ENCODE results near the gene C3orf22. TPM values are rescaled to one million over a fixed set of nuclear protein-coding genes. Genes with fewer than 3 reads are reported as not detected.
"Not testable (repeated sequence)": the region's sequence is repeated elsewhere in the genome, so short reads cannot be mapped to it uniquely, and the experiment has no call there.

The C3orf22 gene, protein sequence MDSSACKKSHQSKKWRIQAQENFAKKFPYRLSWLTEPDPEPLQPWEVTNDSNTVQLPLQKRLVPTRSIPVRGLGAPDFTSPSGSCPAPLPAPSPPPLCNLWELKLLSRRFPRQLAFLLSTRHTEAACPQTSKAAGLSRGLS
- not detected in 2 replicates for total RNA-seq

DNA sequence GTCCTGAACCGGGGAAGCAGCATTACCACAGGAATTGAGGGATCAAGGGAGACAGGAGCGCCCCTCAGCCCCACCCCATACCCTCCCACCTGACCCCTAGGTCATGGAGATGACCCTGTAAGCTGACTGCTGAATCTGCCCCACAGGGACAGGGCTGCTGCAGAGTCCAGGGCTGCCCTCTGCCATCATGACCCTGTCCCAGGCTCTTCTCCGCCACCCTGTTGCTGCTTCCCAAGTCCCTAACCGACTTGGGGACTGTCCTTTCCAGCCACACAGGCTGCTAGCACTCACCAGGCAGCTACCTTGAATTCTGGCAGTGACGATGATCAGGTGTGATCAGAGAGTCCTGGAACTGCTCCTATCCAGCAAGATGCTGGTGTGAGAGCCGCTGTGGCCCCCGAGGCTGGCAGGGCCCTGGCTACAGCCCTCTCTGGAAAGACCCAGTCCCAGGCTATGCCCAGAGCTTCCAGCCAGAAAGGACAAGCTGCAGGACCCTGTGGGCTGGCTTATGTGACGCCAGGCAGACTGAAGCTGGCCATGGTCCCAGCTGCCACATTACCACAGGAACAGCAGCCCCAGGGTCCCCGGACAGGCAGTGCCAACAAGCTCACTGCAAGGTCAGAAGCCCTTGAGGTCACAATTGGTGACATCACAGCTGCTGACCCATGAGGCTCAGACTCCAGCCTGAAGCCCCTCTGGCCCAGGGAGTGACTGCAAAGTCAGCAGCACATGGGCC lies at the start of gene C3orf22:
TSS of gene C3orf22 (minus strand) at position 597 of the 736 bp plus-strand sequence. CDS start 5,542 bp downstream, outside the sequence.
- intact Hi-C loops (cut with micrococcal nuclease), result no loop called here
- Mint-ChIP-seq H3K4me1 (ENCODE audit: low read depth) (no peaks in the 10 kb centered on the region), H3K4me3 (ENCODE audit: low read depth) (no peak within 1 kb of the TSS), H3K27ac (no peak within 1 kb of the TSS), H3K36me3 (ENCODE audit: low read depth) (no peaks in the 10 kb centered on the region), H3K9me3 (no peaks in the 10 kb centered on the region), H3K27me3 (ENCODE audit: low read depth) (peaks cover 8% of the 10 kb centered on the region)
- DNase-seq (ENCODE audit: low spot score), result no peak

DNA sequence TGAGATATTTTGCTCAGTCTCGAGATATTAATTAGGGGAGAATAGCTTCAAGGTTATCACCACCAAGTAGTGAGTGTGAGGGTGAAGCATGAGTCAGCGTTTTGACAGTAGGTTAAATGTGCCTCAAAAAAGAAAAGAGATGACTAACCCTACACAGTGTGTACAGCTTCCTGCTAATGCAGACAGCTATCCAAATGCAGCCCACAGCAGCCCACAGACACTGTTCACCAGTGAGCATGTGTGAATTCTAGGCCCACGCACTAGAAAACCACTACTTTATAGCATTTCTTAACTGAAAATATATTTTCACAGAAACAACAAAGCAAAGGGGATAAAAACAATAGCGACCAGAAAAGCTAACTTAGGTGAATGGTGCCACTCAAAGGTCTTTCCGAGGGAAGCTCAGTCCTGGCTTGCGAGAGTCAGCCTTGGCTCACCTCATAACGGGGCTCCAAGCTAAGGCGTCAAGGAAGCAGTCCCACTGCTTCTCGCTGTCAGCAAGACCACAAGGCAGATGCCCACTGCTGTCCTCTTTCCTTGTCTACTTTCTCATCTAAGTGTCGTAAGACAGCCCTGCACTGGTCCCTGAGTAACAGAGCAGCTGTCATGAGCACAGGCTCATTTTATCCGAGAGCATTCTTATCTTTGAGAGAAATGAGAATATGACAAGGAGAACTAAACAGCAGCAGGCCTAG lies 48.6 kb upstream of the C3orf22 start:
- DNase-seq (ENCODE audit: low spot score), result no peak
- no peak overlapping the region for H3K4me3 Mint-ChIP-seq (ENCODE audit: low read depth)
- peaks cover 9% of the 10 kb centered on the region for H3K27me3 Mint-ChIP-seq (ENCODE audit: low read depth)
- H3K36me3 Mint-ChIP-seq (ENCODE audit: low read depth), result no peaks in the 10 kb centered on the region
- H3K9me3 Mint-ChIP-seq, result no peaks in the 10 kb centered on the region
- H3K4me1 Mint-ChIP-seq (ENCODE audit: low read depth), result peaks cover 13% of the 10 kb centered on the region
- H3K27ac Mint-ChIP-seq, result no peak overlapping the region
- intact Hi-C loops (cut with micrococcal nuclease), result no loop called here

DNA sequence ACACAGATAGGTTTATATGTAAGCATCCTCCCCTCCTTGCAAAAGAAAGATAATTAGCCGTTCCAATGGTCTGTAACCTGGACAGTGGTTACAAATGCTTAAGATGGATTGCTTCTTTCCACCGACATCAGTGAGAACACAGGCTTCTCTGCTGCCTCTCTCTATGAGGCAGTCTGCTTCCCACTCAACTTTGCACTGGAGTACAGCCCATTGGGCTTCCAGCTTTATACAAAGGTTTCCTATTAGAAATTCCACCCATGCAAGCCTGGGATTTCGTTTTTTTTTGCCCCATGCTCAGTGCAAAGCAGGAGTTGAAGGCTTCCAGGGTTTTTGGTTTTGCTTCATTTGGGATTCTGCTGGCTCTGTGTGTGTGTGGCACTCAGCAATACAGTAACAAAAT lies 47.3 kb upstream of the C3orf22 start:
- DNase-seq (ENCODE audit: low spot score), result no peak
- intact Hi-C loops (cut with micrococcal nuclease), result no loop called here
- H3K4me1 Mint-ChIP-seq (ENCODE audit: low read depth), result peaks cover 11% of the 10 kb centered on the region

DNA sequence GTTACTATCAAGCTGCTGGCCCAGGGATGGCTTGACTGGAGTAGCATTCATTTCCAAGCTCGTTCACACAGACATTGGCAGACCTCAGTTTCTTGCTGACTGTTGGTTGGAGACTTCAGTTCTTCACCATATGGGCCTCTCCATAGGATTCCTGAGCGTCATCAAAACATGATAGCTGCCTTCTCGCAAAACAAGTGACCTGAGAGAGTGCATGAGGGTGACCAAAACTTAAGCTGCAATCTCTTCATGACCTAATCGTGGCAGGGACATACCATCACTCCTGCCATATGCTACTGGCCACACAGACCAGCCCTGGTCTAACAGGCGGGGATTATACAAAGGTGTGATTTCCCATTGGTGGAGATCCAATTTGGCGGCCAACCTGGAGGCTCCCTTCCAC lies 46.0 kb upstream of the C3orf22 start:
- no peak for DNase-seq (ENCODE audit: low spot score)
- Mint-ChIP-seq H3K4me1 (ENCODE audit: low read depth) (peaks cover 11% of the 10 kb centered on the region), H3K36me3 (ENCODE audit: low read depth) (no peaks in the 10 kb centered on the region), H3K4me3 (ENCODE audit: low read depth) (no peak overlapping the region), H3K27me3 (ENCODE audit: low read depth) (peaks cover 27% of the 10 kb centered on the region), H3K9me3 (no peaks in the 10 kb centered on the region), H3K27ac (no peak overlapping the region)
- intact Hi-C loops (cut with micrococcal nuclease), result no loop called here

More for the DNA sequence above, 47.3 kb upstream of the C3orf22 start:
- no peaks in the 10 kb centered on the region for H3K36me3 Mint-ChIP-seq (ENCODE audit: low read depth)
- H3K4me3 Mint-ChIP-seq (ENCODE audit: low read depth), result no peak overlapping the region
- no peaks in the 10 kb centered on the region for H3K9me3 Mint-ChIP-seq
- H3K27ac Mint-ChIP-seq, result no peak overlapping the region
- peaks cover 19% of the 10 kb centered on the region for H3K27me3 Mint-ChIP-seq (ENCODE audit: low read depth)

DNA sequence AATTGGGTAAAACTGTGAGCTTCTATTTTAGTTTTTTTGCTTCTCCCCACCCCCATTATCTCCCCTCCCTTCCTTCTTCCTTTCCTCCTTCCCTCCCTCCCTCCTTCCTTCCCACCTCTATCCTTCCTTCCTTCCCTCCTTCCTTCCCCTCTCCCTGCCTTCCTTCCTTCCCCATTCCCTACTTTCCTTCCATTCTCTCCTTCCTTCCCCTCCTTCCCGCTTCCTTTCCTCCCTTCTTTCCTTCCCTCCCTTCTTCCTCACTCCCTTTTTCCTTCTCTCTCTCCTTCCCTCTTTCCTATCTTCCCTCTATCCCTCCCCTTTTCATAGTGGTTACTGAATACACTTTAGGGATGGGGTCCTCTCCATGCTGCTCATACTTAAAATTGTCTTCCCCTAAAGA lies 40.4 kb upstream of the C3orf22 start:
- Mint-ChIP-seq H3K27ac (no peak overlapping the region), H3K27me3 (ENCODE audit: low read depth) (peaks cover 32% of the 10 kb centered on the region), H3K4me1 (ENCODE audit: low read depth) (no peaks in the 10 kb centered on the region), H3K9me3 (no peaks in the 10 kb centered on the region), H3K4me3 (ENCODE audit: low read depth) (no peak overlapping the region), H3K36me3 (ENCODE audit: low read depth) (no peaks in the 10 kb centered on the region)
- intact Hi-C loops (cut with micrococcal nuclease), result no loop called here
- no peak for DNase-seq (ENCODE audit: low spot score)

DNA sequence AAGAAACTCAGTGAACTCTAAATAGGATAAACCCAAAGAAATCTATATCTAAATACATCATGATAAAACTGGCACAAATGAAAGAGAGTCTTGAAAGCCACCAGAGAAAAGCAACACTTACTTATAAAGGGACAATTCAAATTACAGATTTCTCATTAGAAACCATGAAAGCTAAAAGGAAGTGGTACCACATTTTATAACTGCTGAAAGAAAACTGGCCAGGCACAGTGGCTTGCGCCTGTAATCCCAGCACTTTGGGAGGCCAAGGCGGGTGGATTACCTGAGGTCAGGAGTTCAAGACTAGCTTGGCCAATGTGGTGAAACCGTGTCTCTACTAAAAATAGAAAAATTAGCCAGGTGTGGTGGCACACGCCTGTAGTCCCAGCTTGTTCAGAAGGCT lies 36.7 kb upstream of the C3orf22 start:
- DNase-seq (ENCODE audit: low spot score), result not testable (repeated sequence)

DNA sequence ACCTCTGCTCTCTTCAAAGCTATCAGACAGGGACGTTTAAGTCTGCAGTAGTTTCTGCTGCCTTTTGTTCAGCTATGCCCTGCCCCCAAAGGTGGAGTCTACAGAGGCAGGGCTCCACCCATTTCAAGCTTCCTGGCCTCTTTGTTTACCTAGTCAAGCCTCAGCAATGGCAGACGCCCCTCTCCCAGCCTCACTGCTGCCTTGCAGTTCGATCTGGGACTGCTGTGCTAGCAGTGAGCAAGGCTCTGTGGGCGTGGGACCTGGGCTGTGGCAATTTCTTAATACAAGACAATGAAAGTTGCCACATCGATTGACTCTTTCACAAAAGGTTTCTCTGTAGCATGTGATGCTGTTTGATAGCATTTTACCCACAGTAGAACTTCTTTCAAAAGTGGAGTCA lies 32.8 kb upstream of the C3orf22 start:
- H3K4me3 Mint-ChIP-seq (ENCODE audit: low read depth); intact Hi-C loops (cut with micrococcal nuclease); H3K4me1 Mint-ChIP-seq (ENCODE audit: low read depth); DNase-seq (ENCODE audit: low spot score); H3K36me3 Mint-ChIP-seq (ENCODE audit: low read depth); H3K9me3 Mint-ChIP-seq; H3K27ac Mint-ChIP-seq: not testable (repeated sequence)
- peaks cover 15% of the 10 kb centered on the region for H3K27me3 Mint-ChIP-seq (ENCODE audit: low read depth)

More for the DNA sequence above, 36.7 kb upstream of the C3orf22 start:
- peaks cover 11% of the 10 kb centered on the region for H3K27me3 Mint-ChIP-seq (ENCODE audit: low read depth)
- H3K4me3 Mint-ChIP-seq (ENCODE audit: low read depth); H3K27ac Mint-ChIP-seq; H3K36me3 Mint-ChIP-seq (ENCODE audit: low read depth); intact Hi-C loops (cut with micrococcal nuclease); H3K4me1 Mint-ChIP-seq (ENCODE audit: low read depth); H3K9me3 Mint-ChIP-seq: not testable (repeated sequence)

DNA sequence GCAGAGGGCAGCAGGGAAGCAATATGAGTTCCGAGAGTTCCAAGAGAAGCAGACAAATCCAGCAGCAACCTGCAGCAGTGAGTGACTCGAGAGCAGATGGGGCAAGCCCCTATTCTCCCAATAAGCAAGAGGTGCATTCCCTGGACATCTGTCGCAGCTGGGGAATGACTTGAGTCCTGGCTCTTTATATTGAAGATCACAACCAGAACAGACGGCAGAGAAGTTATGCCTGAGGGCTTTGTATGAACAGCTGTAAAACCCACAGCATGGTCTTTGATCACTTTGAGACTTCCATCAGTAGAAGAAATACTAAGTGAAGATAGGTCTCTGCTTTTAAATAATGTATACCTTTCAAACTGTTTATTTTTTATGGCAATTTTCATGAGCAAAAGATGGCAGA lies 23.6 kb upstream of the C3orf22 start:
- Mint-ChIP-seq H3K27ac (no peak overlapping the region), H3K4me3 (ENCODE audit: low read depth) (no peak overlapping the region), H3K9me3 (no peaks in the 10 kb centered on the region), H3K36me3 (ENCODE audit: low read depth) (no peaks in the 10 kb centered on the region), H3K27me3 (ENCODE audit: low read depth) (peaks cover 13% of the 10 kb centered on the region), H3K4me1 (ENCODE audit: low read depth) (no peaks in the 10 kb centered on the region)
- DNase-seq (ENCODE audit: low spot score), result no peak
- intact Hi-C loops (cut with micrococcal nuclease), result no loop called here

DNA sequence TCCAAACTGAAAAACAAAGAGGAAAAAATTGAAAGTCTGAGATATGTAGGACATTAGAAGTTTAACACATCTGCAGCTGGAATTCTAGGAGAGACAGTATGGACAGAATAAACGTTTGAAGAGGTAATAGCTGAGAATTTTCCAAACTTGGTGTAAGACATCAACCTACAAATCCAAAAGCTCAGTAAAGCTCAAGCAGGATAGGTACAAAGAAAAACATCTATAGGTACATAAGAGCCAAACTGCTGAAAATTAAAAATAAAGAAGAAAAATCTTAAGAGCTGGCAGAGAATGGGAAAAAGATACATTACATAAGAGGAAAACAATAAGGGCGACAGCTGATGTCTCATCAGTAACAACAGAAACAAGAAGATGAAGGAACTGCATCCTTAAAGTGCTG lies 22.8 kb upstream of the C3orf22 start:
- intact Hi-C loops (cut with micrococcal nuclease), result no loop called here
- no peak overlapping the region for H3K4me3 Mint-ChIP-seq (ENCODE audit: low read depth)
- H3K9me3 Mint-ChIP-seq, result no peaks in the 10 kb centered on the region
- no peak overlapping the region for H3K27ac Mint-ChIP-seq
- H3K36me3 Mint-ChIP-seq (ENCODE audit: low read depth), result no peaks in the 10 kb centered on the region
- no peak for DNase-seq (ENCODE audit: low spot score)
- H3K4me1 Mint-ChIP-seq (ENCODE audit: low read depth), result no peaks in the 10 kb centered on the region
- peaks cover 13% of the 10 kb centered on the region for H3K27me3 Mint-ChIP-seq (ENCODE audit: low read depth)

DNA sequence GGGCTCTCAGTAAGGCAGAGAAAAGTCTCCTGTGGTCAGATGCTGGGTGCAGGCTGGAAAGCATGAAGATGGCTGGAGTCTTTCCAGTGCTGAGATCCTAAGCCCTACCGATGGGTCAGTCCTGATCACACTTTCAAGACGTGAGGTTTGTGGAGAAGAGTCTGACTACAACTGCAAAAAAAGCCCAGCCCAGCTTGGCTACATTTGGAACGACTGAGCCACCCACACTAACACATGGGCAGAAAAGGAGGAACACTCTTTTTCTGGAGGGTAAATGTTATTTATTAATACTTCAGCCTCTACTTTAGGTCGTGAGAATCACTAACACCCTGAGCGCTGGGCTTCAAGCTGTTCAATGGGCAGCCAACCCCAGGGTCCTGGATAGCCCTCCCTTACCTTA lies 22.0 kb upstream of the C3orf22 start:
- Mint-ChIP-seq H3K27me3 (ENCODE audit: low read depth) (peaks cover 13% of the 10 kb centered on the region), H3K4me1 (ENCODE audit: low read depth) (no peaks in the 10 kb centered on the region), H3K27ac (no peak overlapping the region), H3K4me3 (ENCODE audit: low read depth) (no peak overlapping the region), H3K9me3 (no peaks in the 10 kb centered on the region), H3K36me3 (ENCODE audit: low read depth) (no peaks in the 10 kb centered on the region)
- no peak for DNase-seq (ENCODE audit: low spot score)
- intact Hi-C loops (cut with micrococcal nuclease), result no loop called here

DNA sequence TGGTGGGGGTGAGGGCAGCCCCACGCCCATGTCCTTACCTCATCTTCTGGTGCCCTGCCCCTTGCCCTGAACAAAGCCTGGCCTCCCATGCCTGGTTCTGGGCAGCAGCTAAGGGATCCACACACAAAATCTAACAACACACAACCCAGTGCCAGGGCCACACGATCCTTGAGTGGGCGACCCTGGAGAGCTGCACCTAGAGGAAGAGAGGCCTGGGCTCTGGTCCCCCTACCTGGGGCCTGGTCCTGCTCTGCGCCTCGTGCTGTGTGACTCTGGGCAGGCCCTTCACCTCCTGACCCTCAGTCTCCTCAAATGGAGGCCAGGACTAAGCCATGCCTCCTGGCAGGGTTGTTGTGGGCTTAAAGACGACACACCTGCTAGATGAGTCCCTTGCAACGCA lies 20.0 kb upstream of the C3orf22 start:
- Mint-ChIP-seq H3K27me3 (ENCODE audit: low read depth) (peaks cover 9% of the 10 kb centered on the region), H3K4me3 (ENCODE audit: low read depth) (no peak overlapping the region), H3K9me3 (no peaks in the 10 kb centered on the region), H3K36me3 (ENCODE audit: low read depth) (no peaks in the 10 kb centered on the region), H3K4me1 (ENCODE audit: low read depth) (no peaks in the 10 kb centered on the region), H3K27ac (no peak overlapping the region)
- intact Hi-C loops (cut with micrococcal nuclease), result no loop called here
- no peak for DNase-seq (ENCODE audit: low spot score)

DNA sequence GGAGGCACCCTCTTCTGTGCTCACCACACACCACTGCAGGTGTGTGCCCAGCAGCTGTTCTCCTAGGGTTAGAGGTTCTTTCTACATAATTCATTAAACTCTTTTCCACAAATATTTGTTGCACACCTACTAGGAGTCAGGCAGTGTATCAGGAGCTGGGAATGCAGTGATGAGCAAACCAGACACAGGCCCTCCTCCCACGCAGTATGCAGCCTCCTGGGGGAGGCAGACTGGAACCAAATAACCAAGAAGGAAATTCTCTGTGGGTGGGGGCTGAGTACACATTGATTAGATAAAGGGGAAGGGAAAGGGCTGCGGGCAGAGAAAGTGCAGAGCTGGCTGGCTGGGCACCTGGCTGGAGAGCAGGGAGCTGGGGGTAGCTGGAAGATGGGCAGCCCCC lies 18.5 kb upstream of the C3orf22 start:
- intact Hi-C loops (cut with micrococcal nuclease), result no loop called here
- no peaks in the 10 kb centered on the region for H3K4me1 Mint-ChIP-seq (ENCODE audit: low read depth)
- H3K9me3 Mint-ChIP-seq, result no peaks in the 10 kb centered on the region
- no peak for DNase-seq (ENCODE audit: low spot score)
- H3K27ac Mint-ChIP-seq, result no peak overlapping the region
- no peaks in the 10 kb centered on the region for H3K36me3 Mint-ChIP-seq (ENCODE audit: low read depth)
- no peak overlapping the region for H3K4me3 Mint-ChIP-seq (ENCODE audit: low read depth)
- peaks cover 8% of the 10 kb centered on the region for H3K27me3 Mint-ChIP-seq (ENCODE audit: low read depth)

DNA sequence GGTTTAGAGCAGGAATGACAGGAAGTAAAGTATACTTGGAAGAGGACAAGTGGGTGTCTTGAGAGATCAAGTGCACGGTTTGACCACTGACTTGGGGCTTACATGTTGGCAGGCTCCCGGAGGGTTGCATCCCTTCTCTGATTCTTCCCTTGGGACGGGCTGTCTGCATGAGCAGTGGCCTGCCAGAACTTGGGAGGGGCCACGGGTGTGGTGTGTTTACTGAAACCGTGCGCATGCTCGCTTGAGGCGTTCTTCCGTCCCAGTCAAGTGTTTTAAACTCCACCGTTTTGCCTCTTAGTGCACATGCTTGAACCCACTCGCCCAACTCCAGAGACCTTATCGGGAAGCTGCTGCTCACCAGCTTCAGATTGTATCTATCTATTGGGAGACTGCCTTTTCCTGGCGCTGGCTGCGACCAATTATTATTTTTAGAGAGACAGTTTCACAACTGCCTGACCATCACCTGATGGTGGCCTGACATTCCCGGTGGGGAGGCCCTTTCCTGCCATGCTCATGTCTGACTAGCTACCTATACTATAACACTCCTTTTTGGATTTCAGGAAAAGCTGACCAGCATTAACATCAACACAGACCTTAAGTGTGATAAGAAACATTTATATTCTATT lies 14.9 kb upstream of the C3orf22 start:
- intact Hi-C loops (cut with micrococcal nuclease), result no loop called here
- no peak for DNase-seq (ENCODE audit: low spot score)
- Mint-ChIP-seq H3K27ac (no peak overlapping the region), H3K9me3 (no peaks in the 10 kb centered on the region), H3K4me3 (ENCODE audit: low read depth) (no peak overlapping the region), H3K36me3 (ENCODE audit: low read depth) (no peaks in the 10 kb centered on the region), H3K27me3 (ENCODE audit: low read depth) (no peaks in the 10 kb centered on the region), H3K4me1 (ENCODE audit: low read depth) (no peaks in the 10 kb centered on the region)

Data from activated T-helper 2 cell treated with anti-CD3 and anti-CD28 coated beads, Interferon-gamma antibody, Interleukin-2, Interleukin-4, amounts not matched to agents 10 μg/mL and 5 μg/mL and 100 μg/mL, durations not matched to agents 14 hours and 24 hours and 36 hours (primary cell).